Transverse colon (tissue), 4 donors: ENCODE measurements around the gene CDON. TPM values are rescaled to one million over a fixed set of nuclear protein-coding genes. Genes with fewer than 3 reads are reported as not detected.
A peak's percentile ranks its signal among the peaks of the same experiment; 100 is the strongest.

ENCODE experiments used
- DNase-seq: peaks from one replicate; pipeline ENCODE4 v3.0.0-alpha.2; 2019
- H3K27ac ChIP-seq, 4 donors: fragments of 200-600 bp; sonication (generic); 2 replicates each; pipeline ENCODE4 v1.5.1; 2016 to 2018; ENCODE audit warnings: inconsistent platforms in 4 of 4
- H3K27me3 ChIP-seq: fragments of 200-600 bp; sonication (generic); 2 replicates; pipeline ENCODE4 v1.5.1; 2017; ENCODE audit warnings: inconsistent platforms
- H3K36me3 ChIP-seq, 4 donors: fragments of 200-600 bp; sonication (generic); 2 replicates each; pipeline ENCODE4 v1.5.1; 2017 to 2019; ENCODE audit warnings: inconsistent platforms in 4 of 4
- H3K4me1 ChIP-seq, 4 donors: fragments of 200-600 bp; sonication (generic); 2 replicates each; pipeline ENCODE4 v1.5.1; 2017 to 2020; ENCODE audit warnings: inconsistent platforms in 4 of 4
- H3K4me3 ChIP-seq, 4 donors: fragments of 200-600 bp; sonication (generic); 1 replicate in 1 of 4; 2 replicates in 3 of 4; pipeline versions ENCODE4 v1.5.1 to v1.6.1; 2017 to 2019; ENCODE audit warnings: inconsistent platforms in 4 of 4
- H3K9me3 ChIP-seq, 2 donors: fragments of 200-600 bp; sonication (generic); 2 replicates each; pipeline ENCODE4 v1.5.1; 2017 to 2019; ENCODE audit warnings: inconsistent platforms in 2 of 2
- CTCF ChIP-seq, 5 experiments: fragments of 200-600 bp in 3 of 5; fragments of 450-650 bp in 2 of 5; sonication (generic) in 3 of 5; IDR thresholded peaks; 1 replicate in 2 of 5; 2 replicates in 3 of 5; pipeline ENCODE4 v1.5.1; 2016 to 2017; ENCODE audit warnings: antibody characterized with exemption in 5 of 5, inconsistent platforms in 3 of 5, mild to moderate bottlenecking in 2 of 5, moderate library complexity in 1 of 5
- EP300 ChIP-seq: sonication (generic); formaldehyde crosslinking; IDR thresholded peaks from one replicate; pipeline ENCODE4 v1.6.1; 2017; ENCODE audit warnings: antibody characterized with exemption, low read depth
- POLR2A ChIP-seq: fragments of 450-650 bp; IDR thresholded peaks from one replicate; pipeline ENCODE4 v1.6.1; 2016; ENCODE audit warnings: antibody characterized with exemption, mild to moderate bottlenecking, moderate library complexity
- POLR2AphosphoS5 ChIP-seq, 3 donors: sonication (generic); formaldehyde crosslinking; IDR thresholded peaks; one replicate each; pipeline ENCODE4 v1.6.1; 2016; ENCODE audit warnings: antibody characterized with exemption in 3 of 3
- WGBS, 2 donors: methylation state at CpG; one replicate each; pipeline ENCODE4 v1.1.5; 2018; ENCODE audit warnings: low coverage in 1 of 2; 5-methylcytosine and 5-hydroxymethylcytosine counted together
- in situ Hi-C, 4 donors: fragments of 200-750 bp; cut with MboI; loops; one replicate each; pipeline versions ENCODE4 v1.15.0 to v1.15.1; 2017; ENCODE audit warnings: low sequenced_read_pairs in 3 of 4, low pct_ligation_motif_present in 1 of 4, low pct_unique_long_range_greater_than_20kb in 1 of 4
- intact Hi-C: fragments of 100-400 bp; cut with DNase I; formaldehyde crosslinking; loops from one replicate; pipeline ENCODE4 v1.15.1; 2023; ENCODE audit warnings: low total_unique reads
- total RNA-seq, 4 donors: library from RNA; depleted of rRNA; stranded (reverse); fragments of >200 nt; gene quantifications; one replicate each; pipeline ENCODE4 v1.1.0, GENCODE V29; 2016

The CDON gene
- total RNA-seq, 4 donors from 2014 or later, result 7.6 to 31.0 (median 9.9) TPM

- intact Hi-C loops (no loop called here), in situ Hi-C loops (no loop called here)
- Histone ChIP-seq H3K4me1 (peaks cover 0 to 11% (median 8%) of the 10 kb centered on the region in 4 donors), H3K27ac (peak overlapping the region in 3 of 4 donors; percentile 19 to 85 (median 49)), H3K27me3 (peaks cover 18% of the 10 kb centered on the region), H3K4me3 (no peak overlapping the region), H3K36me3 (no peaks in the 10 kb centered on the region), H3K9me3 (no peaks in the 10 kb centered on the region)
- WGBS, 2 donors, result 66 to 68% methylated on average over 3 to 6 of the region's 6 CpGs
- no peak for DNase-seq
- TF ChIP-seq EP300 (no peak), POLR2AphosphoS5 (IDR thresholded peaks at IDR 0.05) (no peak), CTCF (IDR thresholded peaks at IDR 0.05) (no peak), POLR2A (no peak)
Measured at GRCh38 chr11:126058105-126058874, 4.4 kb downstream of the CDON start.

- H3K9me3 ChIP-seq, result no peaks in the 10 kb centered on the region
- in situ Hi-C loops (no loop called here), intact Hi-C loops (no loop called here)
- H3K4me1 ChIP-seq, result peaks cover 0 to 11% (median 4%) of the 10 kb centered on the region in 4 donors
- no peak for DNase-seq
- TF ChIP-seq POLR2AphosphoS5 (IDR thresholded peaks at IDR 0.05), result no peak
- no peak overlapping the region for H3K27ac ChIP-seq
- H3K4me3 ChIP-seq, result no peak overlapping the region
- peaks cover 13% of the 10 kb centered on the region for H3K27me3 ChIP-seq
- H3K36me3 ChIP-seq, result no peaks in the 10 kb centered on the region
- 77 to 91% methylated on average over 5 of the region's 5 CpGs for WGBS, 2 donors
Measured at GRCh38 chr11:126054882-126055281, 7.8 kb downstream of the CDON start.

- H3K36me3 ChIP-seq, result no peaks in the 10 kb centered on the region
- H3K4me1 ChIP-seq, result peaks cover 0 to 14% (median 4%) of the 10 kb centered on the region in 4 donors
- H3K27me3 ChIP-seq, result peaks cover 8% of the 10 kb centered on the region
- WGBS, 2 donors, result 77 to 81% methylated on average over 5 of the region's 5 CpGs
- TF ChIP-seq EP300, result no peak
- TF ChIP-seq POLR2AphosphoS5 (IDR thresholded peaks at IDR 0.05), result no peak
- H3K9me3 ChIP-seq, result no peaks in the 10 kb centered on the region
- no peak overlapping the region for H3K4me3 ChIP-seq
- in situ Hi-C loops (no loop called here), intact Hi-C loops (no loop called here)
- DNase-seq, result no peak
- no peak overlapping the region for H3K27ac ChIP-seq
Measured at GRCh38 chr11:126054408-126054807, 8.3 kb downstream of the CDON start.

GRCh38 chr11:126053415-126054286 is 9.0 kb downstream of the CDON start:
- Histone ChIP-seq H3K27me3 (peaks cover 6% of the 10 kb centered on the region), H3K4me1 (peaks cover 0 to 14% (median 4%) of the 10 kb centered on the region in 4 donors), H3K27ac (no peak overlapping the region), H3K9me3 (no peaks in the 10 kb centered on the region), H3K4me3 (no peak overlapping the region), H3K36me3 (no peaks in the 10 kb centered on the region)
- TF ChIP-seq CTCF (IDR thresholded peaks at IDR 0.05) (no peak), POLR2AphosphoS5 (IDR thresholded peaks at IDR 0.05) (no peak), POLR2A (no peak), EP300 (no peak)
- WGBS, 2 donors, result 71 to 76% methylated on average over 7 of the region's 7 CpGs
- no peak for DNase-seq
- intact Hi-C loops, result no loop called here
- in situ Hi-C loops, result no loop called here

GRCh38 chr11:126051117-126051516 is 11.5 kb downstream of the CDON start:
- DNase-seq, result no peak
- intact Hi-C loops, result no loop called here
- WGBS, 2 donors, result 36 to 47% methylated on average over 3 of the region's 3 CpGs

More at GRCh38 chr11:126051117-126051516, 11.5 kb downstream of the CDON start:
- Histone ChIP-seq H3K36me3 (no peaks in the 10 kb centered on the region), H3K27ac (no peak overlapping the region), H3K27me3 (peaks cover 4% of the 10 kb centered on the region), H3K4me3 (no peak overlapping the region), H3K4me1 (peaks cover 0 to 14% (median 4%) of the 10 kb centered on the region in 4 donors), H3K9me3 (no peaks in the 10 kb centered on the region)
- TF ChIP-seq POLR2AphosphoS5 (IDR thresholded peaks at IDR 0.05) (no peak), POLR2A (no peak), EP300 (no peak), CTCF (IDR thresholded peaks at IDR 0.05) (no peak)
- in situ Hi-C loops, result no loop called here
